ENCODE measurements around the gene SCNN1G.

GRCh38 chr16:23172994-23173393, 9.6 kb upstream of the SCNN1G start:
- TF ChIP-seq CTCF (conservative IDR thresholded peaks at IDR 0.05; ENCODE audit: low read depth, low read length) (no peak), EZH2 (IDR thresholded peaks at IDR 0.05; ENCODE audit: low read length, unreplicated experiment) (no peak), EZH2phosphoT487 (IDR thresholded peaks at IDR 0.05; ENCODE audit: borderline replicate concordance, low read length) (no peak)
